ENCODE results near the gene ZDHHC11B.
"Not testable (repeated sequence)": the region's sequence is repeated elsewhere in the genome, so short reads cannot be mapped to it uniquely, and the experiment has no call there.

- not testable (repeated sequence) for TF ChIP-seq CTCF, POLR2A (IDR thresholded peaks at IDR 0.05)
Observed at GRCh38 chr5:681317-682191, 103.0 kb downstream of the ZDHHC11B start.

Data from body of pancreas (tissue), 4 donors.